ENCODE measurements around the gene DEPDC5.

GRCh38 chr22:31950226-31950625 lies 196.4 kb downstream of the DEPDC5 start:
- no peak for TF ChIP-seq YY1 (IDR thresholded peaks at IDR 0.05; ENCODE audit: insufficient read depth, insufficient read length)
- TF ChIP-seq ZNF274 (IDR thresholded peaks at IDR 0.05; ENCODE audit: low read depth, low read length) = no peak
- no peak for TF ChIP-seq SUZ12 (IDR thresholded peaks at IDR 0.05; ENCODE audit: extremely low read depth, insufficient read depth, insufficient read length)

All from NT2/D1 (cell line).